GM18858 (cell line): ENCODE data around the gene JTB.
"Not testable (repeated sequence)": the region's sequence is repeated elsewhere in the genome, so short reads cannot be mapped to it uniquely, and the experiment has no call there.

ENCODE experiments used
- ATAC-seq: cut with Tn5 transposase; IDR thresholded peaks from one replicate; pipeline ENCODE4 v1.9.1; 2021; ENCODE audit not compliant: unreplicated experiment

The JTB gene

GRCh38 chr1:153979091-153979490 is 1.6 kb upstream of the JTB start:
- ATAC-seq: not testable (repeated sequence)

- ATAC-seq: no peak
Observed at GRCh38 chr1:153978274-153978909, 918 bp upstream of the JTB start.

DNA sequence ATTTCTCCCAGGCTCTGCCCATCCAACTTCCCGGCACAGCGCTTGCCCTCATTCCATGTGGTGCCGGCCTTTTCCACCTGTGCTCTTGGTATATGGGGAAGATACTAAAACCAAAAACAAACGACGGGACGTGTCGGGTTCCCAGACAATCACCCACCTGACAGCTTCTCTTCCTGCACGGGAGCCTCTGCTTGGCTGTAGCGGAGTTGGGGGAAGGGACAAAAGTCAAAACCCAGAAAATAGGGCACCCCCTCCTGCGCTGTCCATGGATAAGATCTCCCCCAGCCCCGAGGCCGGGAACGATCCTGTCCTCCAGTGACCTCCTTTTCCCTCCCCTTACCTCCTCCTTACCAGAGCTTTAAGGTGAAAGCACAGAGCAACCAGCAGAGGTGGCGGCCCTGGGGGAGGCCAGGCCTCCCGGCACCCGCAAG is 640 bp downstream of the JTB start:
- no peak for ATAC-seq

DNA sequence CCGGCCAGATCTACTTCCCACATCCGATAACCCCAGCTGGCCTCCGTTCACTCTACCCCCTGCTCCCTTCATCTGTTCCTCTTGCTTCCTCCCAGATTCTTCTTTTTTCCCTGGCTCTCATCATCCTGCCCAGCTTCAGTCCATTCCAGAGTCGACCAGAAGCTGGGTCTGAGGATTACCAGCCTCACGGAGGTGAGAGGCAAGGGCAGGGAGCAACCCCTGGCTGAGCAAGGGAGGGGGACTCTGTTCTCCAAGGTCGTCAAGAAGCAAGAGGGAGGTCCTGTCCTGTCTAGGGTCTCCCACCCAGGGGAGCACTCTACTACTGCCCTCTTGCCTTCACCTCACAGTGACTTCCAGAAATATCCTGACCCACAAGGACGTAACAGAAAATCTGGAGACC is 3.9 kb downstream of the JTB start:
- ATAC-seq: no peak

DNA sequence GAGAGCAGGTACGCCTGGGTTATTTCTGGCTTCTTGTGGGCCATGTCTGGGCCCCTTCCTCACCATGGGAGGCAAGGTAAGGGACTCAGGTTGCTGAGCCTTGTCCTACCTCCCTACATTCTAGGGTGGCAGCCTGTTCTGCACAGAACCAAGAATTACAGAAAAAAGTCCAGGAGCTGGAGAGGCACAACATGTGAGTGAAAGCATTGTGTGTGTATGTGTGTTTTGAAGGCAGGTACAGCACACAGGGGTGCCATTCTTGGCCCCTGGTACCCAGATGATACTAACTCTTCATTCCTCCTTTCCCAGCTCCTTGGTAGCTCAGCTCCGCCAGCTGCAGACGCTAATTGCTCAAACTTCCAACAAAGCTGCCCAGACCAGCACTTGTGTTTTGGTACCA is 4.4 kb downstream of the JTB start:
- no peak for ATAC-seq

DNA sequence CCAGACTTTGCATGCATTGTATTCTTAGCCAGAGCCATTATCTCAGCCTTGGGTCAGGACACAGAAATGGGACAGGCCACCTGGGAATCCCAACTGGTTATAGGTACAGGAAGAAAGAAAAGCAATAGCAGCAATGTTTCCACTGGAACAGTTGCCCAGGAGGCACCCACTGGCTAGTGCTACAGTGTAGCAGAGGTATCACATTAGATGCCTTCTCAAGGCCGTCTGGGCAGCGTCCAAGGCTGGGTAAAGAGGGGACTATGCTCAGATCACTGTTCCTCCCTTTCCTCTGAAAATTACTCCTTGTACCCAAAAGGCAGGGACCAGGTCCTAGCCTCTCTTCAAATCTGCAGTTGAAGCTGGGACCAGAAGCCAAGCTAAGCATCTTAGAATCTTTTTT is 7.1 kb downstream of the JTB start:
- no peak for ATAC-seq

DNA sequence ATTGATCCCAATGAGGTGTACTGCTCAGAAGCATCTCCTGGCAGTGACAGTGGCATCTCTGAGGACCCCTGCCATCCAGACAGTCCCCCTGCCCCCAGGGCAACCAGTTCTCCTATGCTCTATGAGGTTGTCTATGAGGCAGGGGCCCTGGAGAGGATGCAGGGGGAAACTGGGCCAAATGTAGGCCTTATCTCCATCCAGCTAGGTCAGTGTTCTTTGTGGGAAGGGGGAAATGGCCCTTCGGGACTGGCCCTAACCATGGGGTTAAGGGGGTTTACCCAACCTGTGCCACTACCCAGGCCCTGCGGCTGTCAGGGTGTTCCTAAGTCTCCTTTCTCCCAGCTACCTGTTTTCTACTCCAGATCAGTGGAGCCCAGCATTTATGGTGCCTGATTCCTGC is 8.5 kb downstream of the JTB start:
- no peak for ATAC-seq

- ATAC-seq: no peak
Observed at GRCh38 chr1:153968408-153968807, 9.1 kb downstream of the JTB start.

GRCh38 chr1:153968000-153968363 is 9.5 kb downstream of the JTB start:
- no peak for ATAC-seq

GRCh38 chr1:153967107-153967999 is 10.1 kb downstream of the JTB start, which contains the start of gene CREB3L4:
TSS of gene CREB3L4 (plus strand) at chr1:153967902. CDS start at chr1:153968526, 624 bp downstream.
- peak; percentile 61 for ATAC-seq

DNA sequence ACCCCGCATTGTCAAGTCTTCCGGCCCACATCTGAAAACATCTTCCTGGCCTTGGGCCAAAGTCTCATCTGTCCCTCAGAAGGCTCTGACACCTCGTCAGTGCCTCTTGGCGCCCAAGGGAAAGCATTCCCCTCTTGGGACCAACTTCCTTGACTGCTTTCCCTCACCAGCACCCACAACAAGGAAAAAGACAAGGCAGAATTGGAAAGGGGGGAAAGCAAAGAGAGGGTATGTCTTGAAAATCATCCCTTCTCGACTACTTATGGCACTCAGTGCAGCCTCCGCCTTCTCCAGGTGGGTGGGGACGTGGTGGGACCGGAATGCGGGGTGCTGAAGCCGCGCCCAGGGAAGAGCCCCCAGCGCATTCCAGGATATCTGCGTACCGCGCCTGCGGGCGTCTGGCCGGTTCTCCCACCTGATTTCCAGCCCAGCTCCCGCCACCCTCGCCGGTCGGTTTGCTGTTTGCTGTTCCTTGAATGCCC is 13.6 kb downstream of the JTB start:
- no peak for ATAC-seq

- peak; percentile 32 for ATAC-seq
Observed at GRCh38 chr1:153963030-153963849, 14.2 kb downstream of the JTB start, which contains the start of gene SLC39A1. TSS of gene SLC39A1 (minus strand) at chr1:153963537. CDS start at chr1:153962715, 822 bp downstream.

GRCh38 chr1:153962088-153963029 is 15.1 kb downstream of the JTB start:
- no peak for ATAC-seq

DNA sequence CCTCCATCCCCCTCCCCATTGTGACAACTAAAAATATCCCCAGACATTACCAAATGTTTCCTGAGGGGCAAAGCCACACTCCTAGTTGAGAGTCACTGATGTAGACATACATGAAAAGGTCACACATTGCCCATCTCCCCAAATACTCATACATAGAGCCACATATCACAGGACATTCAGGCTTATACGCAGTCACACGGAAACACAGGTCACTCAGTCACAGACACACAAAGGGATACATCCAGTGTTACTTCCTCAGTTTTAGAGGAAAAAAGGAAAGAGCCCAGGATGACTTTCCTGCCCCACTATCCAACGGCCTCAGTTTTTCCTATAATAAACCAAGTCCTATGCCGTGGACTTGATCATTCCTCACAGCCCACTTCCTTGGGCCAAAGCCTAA is 16.1 kb downstream of the JTB start:
- no peak for ATAC-seq

- ATAC-seq: no peak
Observed at GRCh38 chr1:153960206-153960605, 17.3 kb downstream of the JTB start.

DNA sequence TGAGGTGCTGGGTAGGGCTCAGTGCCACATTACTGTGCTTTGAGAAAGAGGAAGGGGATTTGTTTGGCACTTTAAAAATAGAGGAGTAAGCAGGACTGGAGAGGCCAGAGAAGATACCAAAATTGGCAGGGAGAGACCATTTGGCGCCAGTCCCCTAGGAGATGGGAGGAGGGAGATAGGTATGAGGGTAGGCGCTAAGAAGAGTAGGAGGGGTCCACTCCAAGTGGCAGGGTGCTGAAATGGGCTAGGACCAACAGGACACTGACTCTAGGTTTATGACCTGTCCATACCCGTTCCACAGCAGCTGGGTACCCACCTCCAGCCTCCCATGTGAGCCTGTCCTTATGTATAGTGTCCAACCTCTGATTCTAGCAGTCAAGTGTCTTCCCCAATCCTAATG is 18.0 kb downstream of the JTB start:
- no peak for ATAC-seq

DNA sequence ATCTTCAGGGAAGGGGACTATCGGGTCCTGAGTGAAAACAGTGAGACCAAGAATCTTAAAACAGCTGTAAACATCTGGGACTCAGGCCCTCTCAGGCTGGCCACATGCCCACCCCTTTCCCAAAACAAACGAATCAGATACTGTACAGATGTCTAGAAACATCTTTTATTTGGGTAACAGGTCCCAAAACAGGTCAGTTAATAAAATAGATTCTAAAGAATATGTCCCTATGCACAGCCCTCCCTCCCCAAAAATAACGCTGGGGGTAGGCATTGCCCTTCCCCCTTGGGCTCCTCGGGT is 18.6 kb downstream of the JTB start:
- no peak for ATAC-seq

- peak; percentile 78 for ATAC-seq
Observed at GRCh38 chr1:153958111-153958960, 19.1 kb downstream of the JTB start, which contains the start of gene CRTC2. TSS of gene CRTC2 (minus strand) at chr1:153958612. CDS start at chr1:153958497, 115 bp downstream.

GRCh38 chr1:153957744-153958110 is 19.7 kb downstream of the JTB start:
- ATAC-seq: no peak
